Muscle of arm (tissue), 12 donors: Measurements from ENCODE around the gene CSRP3. TPM values are rescaled to one million over a fixed set of nuclear protein-coding genes. Genes with fewer than 3 reads are reported as not detected.
A peak's percentile ranks its signal among the peaks of the same experiment; 100 is the strongest.

Experiments used
- DNase-seq: peaks from one replicate; pipeline ENCODE4 v3.0.0-alpha.2; 2013
- polyA plus RNA-seq, 12 donors: library from polyadenylated mRNA; unstranded; fragments of 120-200 nt; gene quantifications; one replicate each; pipeline ENCODE4 v1.2.1, GENCODE V29; 2013; ENCODE audit not compliant: insufficient read length in 12 of 12

The CSRP3 gene
- polyA plus RNA-seq, 12 donors = 145 to 810 (median 666) TPM; not detected in 1

DNA sequence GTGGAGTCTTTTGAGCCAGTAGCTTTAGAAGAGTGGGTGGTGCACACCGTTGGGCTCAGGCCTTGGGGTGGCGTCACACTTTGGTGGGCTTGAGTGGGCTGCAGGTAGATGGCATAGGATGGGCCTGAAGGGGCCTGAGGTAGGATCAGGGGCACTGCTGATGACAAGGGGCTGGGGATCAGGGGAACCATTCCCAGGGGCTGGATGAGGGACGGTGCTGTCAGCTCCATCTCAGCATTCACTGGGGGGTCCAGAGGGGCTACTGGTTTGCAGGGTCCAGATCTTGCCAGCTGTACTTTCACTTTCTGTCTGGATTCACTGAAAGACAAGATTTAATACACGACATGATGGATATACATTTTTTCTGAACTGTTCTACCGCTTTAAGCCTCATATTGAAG, 27.9 kb upstream of the CSRP3 start:
- no peak for DNase-seq

DNA sequence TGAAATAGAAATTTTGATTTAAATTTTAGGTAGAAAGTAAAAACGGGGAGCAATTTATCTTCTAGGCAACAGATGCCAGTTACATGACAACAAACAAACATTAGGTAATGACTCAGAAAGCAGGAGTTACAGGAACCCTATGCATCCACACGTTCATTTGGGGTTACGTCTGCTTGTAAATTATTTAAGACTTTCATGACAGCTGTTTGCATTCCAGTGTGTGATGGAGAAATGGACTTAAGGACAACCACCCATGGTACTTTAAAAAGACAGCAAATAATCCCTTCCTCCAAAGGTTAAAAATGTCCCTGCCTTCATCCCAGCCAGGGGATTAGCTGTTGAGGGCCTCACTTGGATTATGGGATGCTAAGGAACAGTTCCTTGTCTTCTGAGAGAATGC, 27.2 kb upstream of the CSRP3 start:
- no peak for DNase-seq

DNA sequence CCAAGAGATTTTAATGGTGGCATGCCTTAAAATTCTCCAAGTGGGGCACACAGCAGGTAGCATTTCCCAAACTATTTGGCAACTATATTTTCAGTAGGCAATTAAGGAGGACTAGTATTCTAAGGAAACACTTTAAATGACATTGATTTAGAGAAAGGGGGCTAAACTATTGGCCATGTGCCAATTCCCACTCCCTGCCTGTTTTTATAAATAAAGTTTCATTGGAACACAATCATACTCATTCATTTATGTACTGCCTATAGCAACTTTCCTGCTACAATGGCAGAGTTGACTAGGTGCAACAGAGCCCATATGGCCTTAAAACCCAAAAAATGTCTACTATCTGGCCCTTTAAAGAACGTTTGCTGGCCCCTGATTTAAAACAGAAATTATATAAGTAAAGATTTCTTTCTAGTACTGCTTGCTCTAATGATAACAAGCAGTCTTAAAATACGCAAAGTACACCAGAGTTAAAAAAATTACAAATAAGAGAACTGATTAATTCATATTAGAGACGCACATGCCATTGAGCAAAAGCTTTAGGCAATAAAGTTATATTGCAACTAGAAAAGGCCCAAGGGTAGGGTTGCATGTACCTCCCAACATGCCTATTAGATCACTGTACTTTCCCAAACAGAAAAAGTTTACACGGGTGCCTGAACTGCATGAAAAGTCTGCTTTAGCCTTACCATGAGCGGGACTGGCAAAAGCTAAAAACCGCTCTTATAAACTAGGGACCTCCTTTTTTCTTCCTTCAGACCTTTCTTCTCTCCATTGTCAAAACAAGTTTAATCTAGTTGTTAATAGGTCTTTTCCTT, 24.8 kb upstream of the CSRP3 start:
- DNase-seq = no peak

DNA sequence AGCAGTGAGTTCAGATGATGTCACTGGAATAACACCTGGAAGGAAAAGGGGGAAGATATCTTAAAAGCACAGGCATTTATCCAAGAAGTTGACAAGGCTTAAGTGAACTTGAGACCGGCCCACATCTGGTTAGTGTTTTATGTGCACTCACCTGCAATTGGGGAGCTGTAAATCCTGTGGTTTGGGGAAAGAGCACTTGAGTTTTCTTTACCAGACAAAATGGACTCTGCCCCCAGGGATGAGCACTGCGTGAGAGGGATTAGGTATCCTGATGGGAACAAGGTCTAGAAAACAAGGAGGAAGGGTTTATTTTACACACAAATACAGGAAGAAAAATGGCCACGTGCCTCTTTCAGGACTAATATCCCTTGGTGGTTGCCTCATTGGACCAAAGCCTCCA, 23.8 kb upstream of the CSRP3 start:
- DNase-seq = no peak

DNA sequence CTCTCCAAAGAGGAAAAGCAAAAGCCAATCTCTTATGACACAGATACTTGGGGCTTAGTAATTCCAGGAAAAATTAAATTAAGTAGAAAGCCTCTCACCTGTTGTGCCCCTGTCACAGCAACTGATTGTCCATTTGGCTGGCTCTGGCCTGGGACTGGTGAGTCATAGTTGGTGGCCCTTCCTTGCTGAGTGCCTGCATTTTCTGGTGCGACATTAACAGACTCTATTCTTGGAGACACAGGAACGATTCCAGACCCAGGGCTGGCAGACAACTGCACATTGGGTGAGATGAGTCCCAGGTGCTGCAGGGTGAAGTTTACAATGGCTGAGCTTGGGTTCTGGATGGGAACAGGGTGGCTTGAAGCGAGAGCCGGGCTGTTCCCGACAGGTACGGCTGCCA, 23.3 kb upstream of the CSRP3 start:
- no peak for DNase-seq

DNA sequence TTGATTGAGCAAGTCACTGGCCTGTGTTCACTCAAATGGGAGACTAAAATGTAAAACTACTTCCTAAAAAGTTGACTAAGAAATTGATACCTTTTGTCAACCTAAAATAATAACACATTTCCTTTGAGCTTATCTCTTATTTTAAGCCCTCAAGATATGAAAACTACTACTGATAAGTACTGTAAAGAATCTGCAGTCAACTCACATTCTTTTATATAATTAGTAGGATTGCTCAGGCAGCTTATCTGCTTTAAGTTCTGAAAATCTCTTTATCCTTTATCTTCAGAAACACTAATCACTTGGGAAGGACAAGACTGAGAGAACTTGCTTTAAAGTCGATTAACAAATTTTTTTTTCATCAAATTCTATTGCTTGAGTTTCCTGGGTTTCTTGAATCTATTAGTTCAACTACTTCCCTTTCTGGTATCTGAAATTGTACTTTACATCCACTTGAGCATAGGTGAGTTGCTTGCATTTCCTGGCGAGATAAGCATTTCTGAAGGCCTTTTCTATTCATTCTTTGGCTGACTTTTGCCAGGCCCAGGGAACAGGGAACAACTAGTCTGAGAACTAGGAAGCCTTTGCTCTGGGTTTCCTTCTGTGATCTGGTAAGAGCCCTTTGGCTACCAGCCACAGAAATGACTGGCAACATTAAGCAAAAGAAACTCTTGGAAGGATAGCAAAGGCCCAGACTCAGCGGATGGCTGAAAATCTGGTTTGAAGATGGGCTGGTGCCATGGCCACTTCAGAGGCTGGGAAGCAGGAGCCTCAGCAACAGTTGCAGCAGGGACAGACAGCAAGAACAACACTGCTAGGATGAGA, 19.3 kb upstream of the CSRP3 start:
- no peak for DNase-seq

DNA sequence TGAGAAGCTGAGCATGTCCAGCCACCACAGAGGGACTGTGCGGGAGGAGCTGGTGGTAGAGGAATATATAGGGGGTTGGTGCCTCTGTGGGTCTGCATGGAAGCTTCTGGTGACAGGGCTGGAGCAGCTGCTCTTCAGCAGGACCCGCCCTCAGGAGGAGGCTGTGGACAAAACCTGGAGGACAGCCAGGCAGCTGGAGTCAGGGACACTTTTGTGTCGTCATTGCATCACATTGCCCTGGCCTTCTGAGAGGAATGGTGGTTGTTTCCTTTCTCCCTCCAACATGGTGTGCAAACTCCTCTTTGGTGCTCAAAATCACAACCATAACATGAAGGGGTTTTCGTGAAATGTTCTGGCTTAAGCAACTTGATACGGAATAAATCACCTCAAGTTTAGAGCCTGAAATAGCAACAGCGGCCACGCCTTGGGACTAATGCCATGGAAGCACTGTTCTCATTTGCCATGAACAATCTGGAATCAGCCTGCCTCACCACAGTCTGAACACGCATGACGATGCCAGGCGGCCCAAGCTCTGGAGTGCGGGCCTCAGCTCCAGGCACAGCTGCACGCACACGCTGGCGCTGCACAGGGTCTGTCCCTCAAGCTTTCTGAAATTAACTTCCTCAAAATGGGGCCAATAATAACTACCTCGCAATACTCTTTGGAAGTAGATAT, 17.1 kb upstream of the CSRP3 start:
- DNase-seq = peak; percentile 60

DNA sequence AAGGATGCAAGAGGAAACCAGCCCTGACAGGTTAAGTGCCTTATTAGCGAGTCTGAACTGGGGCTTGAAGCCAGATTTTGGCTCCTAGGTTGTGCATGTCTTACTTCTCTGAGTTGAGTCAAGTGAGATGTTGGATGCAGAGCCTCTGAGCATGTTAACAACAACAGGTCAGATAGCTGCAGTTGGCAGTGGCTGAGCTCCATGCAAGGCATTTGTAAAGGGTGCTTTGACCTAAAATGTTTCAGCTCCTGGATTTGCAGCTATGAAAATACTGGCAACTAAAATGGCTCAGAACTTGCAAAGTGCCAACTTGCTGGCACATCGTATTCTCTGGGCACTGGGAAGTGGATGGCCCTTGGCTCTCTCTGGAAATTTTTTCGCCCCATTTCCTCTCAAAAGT, 16.4 kb upstream of the CSRP3 start:
- DNase-seq = no peak

DNA sequence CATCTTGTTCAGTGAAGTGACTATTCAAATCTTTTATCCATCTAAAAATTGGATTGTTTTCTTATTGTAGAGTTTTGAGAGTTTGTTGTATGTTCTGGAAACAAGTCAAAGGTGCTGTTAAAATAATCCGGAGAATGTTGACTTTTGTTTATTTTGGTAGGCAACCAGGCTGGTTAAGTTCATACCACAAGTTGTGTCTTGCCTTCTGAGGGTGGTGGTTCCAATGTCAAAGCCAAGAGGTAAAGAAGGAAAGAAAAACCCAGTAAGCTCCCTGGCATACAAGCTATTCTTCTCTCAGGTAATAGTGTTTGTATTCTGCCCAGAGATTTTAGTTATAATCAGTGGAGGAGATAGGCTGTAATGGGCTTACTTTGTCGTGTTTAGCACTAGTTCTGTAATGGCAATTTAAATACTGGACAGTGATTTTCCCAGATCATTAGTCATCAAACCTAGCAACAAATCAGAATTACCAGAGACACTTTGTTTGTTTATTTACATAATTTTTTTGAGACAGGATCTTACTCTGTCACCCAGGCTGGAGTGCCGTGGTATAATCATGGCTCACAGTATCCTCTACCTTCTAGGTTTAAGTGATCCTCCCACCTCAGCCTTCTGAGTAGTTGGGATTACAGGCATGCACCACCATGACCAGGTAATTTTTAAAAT, 15.1 kb upstream of the CSRP3 start:
- no peak for DNase-seq

DNA sequence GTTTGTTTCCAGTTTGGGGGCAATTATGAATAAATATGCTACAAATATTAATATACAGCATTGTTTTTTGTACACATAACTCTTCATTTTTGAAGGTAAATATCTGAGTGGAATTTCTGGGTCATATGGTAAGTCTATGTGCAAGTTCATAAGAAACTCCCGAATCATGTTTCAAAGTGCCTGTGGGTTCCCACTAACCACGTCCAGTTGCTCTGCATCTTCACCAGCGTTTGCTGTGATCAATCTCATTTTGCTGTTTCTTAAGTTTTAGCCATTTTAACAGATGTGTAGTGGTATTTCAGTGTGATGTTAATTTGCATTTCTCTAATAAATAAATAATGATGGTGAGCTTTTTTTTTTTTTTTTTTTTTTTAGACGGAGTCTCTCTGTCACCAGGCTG, 14.2 kb upstream of the CSRP3 start:
- DNase-seq = no peak

DNA sequence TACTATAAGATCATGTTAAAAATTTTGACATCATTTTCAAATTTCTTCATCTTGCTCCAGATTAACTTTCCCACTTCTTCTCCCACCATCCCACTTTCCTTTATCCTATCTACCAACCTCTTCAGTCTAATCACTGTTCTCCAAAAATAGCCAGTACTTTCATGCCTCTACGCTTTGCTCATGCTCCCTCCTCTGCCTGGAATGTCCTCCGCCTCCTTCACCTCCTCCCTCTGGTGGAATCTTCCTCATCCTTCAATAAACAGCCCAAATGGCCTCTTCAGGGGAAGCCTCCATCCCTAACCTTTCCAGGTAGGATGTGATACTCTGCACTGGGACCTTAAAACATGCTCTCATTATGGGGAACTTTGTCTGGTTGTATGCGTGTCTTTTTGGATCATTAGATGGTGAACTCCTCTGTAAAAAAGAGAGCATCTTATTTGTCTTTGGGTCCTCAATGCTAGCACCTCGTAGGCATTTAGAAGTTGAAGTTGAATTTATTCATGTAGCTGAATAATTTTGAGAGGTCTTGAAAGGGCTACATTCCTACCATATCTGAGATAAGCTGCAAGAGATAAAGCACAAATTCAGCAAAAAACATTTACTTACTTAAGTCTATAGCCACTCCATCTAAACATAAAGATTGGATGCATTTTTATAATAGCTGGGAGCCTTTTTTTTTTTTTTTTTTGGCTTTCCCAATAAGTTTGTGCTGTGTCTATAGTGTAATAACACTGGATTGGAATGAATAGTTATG, 8.0 kb upstream of the CSRP3 start:
- no peak for DNase-seq

DNA sequence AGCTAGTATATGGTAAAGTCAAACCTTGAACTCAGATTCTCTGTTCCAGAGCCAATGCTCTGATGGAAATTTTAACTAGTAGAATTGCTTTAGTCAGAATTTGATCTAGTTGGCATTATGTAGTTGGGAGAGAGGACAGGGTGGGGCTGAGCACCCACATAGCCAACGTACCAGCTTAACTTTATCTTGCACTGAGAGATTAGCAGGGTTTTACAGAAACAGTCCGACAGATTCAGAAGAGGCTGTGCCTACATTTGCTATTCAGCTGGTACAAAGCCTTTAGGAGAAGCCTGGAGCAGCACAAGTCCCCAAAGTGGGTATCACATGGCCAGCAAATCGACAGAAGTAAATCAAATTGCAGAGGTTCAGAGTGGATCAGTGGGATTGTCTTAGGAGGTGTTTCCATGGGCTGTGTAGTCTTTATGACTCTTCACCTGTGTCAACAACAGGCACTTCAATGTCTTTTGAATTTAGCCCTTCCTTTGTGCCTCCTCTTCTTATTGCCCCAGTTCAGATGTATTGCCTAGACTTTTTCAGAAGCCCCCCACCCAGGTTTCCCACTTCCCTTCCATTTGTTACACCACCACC, 7.3 kb upstream of the CSRP3 start:
- DNase-seq = no peak

DNA sequence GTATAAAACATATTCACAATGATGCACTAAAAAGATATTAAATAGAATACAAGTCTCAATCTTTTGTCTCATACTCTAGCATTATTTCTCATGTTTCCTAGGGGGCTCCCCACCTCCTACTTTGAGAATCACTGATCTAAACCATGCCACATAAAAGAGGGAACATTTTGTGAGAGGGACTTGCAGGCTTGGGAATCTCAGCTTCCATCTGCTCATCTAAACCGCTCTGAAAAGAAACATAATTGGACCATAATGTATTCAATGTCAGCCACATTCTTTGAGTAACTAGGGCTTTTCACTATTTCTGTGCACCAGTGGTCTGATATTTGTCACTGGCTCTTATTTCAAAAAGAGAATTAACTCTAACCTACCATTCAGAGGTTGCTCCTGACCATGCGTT, 6.4 kb upstream of the CSRP3 start:
- no peak for DNase-seq

DNA sequence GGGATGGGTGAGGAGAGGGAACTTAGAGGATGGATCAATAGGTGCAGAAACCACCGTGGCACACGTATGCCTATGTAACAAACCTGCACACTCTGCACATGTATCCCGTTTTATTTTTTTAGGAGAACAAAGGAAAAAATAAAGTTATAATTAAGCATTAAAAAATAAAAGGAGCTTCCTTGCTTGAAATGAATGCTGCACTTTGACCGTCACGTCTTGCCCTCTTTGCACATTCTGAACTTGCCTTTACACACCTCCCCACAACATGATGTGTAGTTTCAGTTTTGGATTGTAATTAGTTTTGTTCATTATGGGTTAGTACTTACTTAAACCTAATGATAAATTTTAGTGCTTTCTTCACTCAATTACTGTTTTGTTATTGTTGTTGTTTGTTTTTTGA, 3.1 kb upstream of the CSRP3 start:
- no peak for DNase-seq

DNA sequence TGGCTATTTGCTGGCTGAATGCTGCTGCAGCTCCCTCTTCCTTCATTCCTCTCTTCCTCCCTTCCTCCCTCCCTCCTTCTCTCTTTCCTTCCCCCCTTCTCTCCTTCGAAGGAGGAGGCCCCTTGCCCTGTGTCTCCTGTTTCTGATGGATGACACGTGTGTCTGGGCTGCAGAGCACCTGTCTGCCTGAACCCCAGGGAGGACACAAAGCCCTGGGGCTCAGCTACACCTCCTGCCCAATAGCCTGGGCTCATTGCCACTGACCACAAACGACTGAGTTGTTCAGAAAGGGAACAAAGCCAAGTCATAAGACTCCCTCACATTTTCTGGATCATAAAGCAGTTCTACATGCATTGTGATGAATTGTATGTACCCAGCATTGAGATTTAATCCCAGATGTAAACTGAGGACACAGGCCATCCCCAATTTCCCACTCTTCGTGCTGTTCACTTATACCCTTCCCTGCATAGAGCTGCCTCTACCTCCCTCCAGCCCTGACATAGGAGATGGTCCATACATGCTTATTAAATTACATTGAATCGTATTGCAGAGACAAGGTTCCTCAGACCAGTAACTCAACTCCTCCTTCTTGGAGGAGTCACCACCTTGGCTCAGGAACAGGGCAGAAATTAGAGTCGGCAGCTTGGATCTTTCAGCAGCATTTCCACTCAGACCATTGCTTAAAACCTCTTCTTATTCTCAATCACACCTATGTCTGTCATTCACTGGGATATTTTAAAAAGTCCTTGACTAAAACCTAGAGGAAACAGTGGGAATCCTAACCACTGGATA, 1.2 kb downstream of the CSRP3 start:
- DNase-seq = no peak

DNA sequence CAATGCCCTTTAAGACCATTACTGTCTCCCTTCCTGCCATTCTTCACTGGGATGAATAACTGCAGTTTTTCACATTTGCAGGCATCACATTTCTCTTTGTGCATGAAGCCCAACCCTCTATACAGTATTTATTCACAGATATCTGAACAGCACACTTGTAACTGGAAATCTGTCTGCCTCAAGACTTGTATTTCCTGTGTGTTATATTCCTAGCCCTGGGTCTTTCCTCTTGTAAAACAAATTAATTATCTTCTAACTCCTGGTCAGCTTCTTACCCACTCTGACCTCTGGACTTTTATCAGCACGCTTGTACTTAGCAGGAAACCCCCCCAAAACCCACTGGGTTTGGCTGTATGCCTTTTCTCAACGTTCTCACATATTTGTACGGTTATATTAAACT, 2.0 kb downstream of the CSRP3 start:
- DNase-seq = no peak

DNA sequence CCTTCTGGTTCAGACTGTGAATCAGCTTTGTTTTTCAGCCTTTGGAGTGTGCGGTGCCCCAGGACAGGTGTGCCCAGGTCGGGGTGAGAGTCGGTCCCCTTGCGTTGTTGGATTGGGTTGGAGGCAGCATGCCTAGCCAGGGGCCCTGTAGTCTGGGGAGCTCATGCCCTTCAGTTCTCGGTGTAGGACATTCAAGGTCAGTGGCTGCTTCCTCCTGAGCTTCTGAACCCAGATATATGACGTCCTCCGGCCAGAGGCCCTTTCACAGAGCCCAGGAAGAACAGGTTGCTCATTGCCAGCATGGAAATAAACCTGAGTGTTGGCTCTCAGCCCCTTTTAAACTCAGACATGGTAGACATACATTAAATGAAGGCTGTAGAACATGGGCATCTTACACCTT, 2.7 kb downstream of the CSRP3 start:
- no peak for DNase-seq

DNA sequence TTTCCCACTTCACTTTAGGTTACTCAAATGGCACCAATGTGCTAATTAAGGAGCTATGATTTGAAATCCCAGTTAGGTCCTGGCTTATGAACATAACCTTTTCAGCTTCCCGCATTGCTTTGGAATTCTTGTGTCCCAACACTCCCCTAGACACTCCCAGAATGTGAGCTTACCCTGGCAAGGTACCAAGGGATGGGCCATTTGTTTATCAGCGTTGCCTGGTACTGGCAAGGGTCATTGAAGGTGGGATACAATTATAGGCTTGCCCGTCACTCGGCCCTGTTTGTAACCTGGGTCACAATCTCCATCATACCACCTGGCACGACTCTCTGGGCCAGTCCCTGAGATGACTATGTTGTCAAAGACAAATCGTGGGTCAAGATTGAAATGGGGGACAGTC, 5.4 kb downstream of the CSRP3 start:
- DNase-seq = no peak

DNA sequence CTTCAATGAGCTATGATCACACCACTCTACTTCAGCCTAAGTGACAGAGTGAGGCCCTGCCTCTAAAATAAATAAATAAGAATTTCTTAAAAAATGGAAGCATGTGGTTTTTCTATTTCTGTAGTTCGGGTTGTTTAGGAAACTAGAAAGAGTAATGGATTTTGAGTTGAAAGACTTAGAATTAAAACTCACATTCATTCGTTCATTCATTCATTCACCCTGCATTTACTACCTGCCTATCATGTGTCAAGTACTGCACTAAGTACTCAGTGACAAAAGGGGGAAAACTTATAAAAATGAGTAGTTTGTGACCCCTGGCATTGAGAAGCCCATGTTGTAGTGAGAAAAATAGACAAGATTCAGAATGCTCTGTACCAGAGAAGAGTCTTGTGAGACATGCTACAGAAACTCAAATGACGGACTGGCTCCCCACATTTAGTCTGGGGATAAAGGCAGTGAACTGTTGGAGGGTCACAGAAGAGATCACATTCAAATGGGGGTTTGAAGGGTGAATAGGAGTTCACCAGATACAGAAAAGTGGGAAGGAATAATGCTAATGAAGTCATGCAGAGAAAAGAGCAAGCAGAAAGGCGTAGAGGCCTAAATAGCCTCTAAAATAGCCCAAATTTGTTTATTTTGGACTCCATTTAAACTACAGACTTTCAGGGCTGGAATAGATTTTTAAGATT, 7.0 kb downstream of the CSRP3 start:
- no peak for DNase-seq

DNA sequence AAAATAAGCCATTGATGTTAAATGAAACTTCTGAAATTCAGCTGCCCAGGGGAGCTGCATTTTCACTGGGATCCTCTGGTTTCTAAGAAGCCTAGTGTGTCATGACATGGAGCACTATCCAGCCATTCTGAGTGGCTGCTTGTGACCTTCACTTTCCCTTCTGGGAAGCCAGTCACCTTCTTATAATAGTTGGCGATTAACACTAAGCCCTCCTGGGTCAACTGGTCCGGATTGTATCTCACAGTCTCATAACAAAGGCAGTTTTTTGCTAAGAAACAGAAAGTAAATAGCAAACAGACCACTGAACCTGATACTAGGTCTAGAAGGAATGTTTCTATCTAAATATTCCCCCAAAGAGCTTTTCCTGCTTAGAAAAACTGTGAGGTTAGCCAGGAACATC, 7.9 kb downstream of the CSRP3 start:
- no peak for DNase-seq
